Spleen (tissue), 11 donors: ENCODE results near the gene EMC9. TPM values are rescaled to one million over a fixed set of nuclear protein-coding genes. Genes with fewer than 3 reads are reported as not detected.
A peak's percentile ranks its signal among the peaks of the same experiment; 100 is the strongest.

Experiments
- DNase-seq: peaks from one replicate; pipeline ENCODE4 v3.0.0-alpha.2; 2020
- H3K27ac ChIP-seq, 8 donors: fragments of 200-600 bp; sonication (generic) in 7 of 8; 1 replicate in 4 of 8; 2 replicates in 4 of 8; pipeline versions ENCODE4 v1.5.0 to v1.8.0; 2016 to 2021; ENCODE audit warnings: inconsistent platforms in 4 of 8, mild to moderate bottlenecking in 4 of 8, moderate library complexity in 1 of 8
- H3K27me3 ChIP-seq, 7 donors: fragments of 200-600 bp; sonication (generic) in 6 of 7; replicated peaks in 1 of 7; 1 replicate in 4 of 7; 2 replicates in 3 of 7; pipeline versions ENCODE4 v1.5.0 to v1.8.0; 2016 to 2021; ENCODE audit warnings: inconsistent platforms in 3 of 7, mild to moderate bottlenecking in 1 of 7
- H3K36me3 ChIP-seq, 6 donors: fragments of 200-600 bp; sonication (generic) in 5 of 6; 1 replicate in 4 of 6; 2 replicates in 2 of 6; pipeline versions ENCODE4 v1.5.0 to v1.8.0; 2016 to 2021; ENCODE audit warnings: inconsistent platforms in 2 of 6
- H3K4me1 ChIP-seq, 6 donors: fragments of 200-600 bp; sonication (generic) in 5 of 6; 1 replicate in 3 of 6; 2 replicates in 3 of 6; pipeline versions ENCODE4 v1.5.0 to v1.8.0; 2016 to 2021; ENCODE audit warnings: inconsistent platforms in 3 of 6
- H3K4me3 ChIP-seq, 8 donors: fragments of 200-600 bp; sonication (generic) in 7 of 8; 1 replicate in 4 of 8; 2 replicates in 4 of 8; pipeline versions ENCODE4 v1.5.0 to v1.8.0; 2016 to 2021; ENCODE audit warnings: inconsistent platforms in 4 of 8, mild to moderate bottlenecking in 4 of 8, moderate library complexity in 2 of 8
- H3K9me3 ChIP-seq, 8 donors: fragments of 200-600 bp; sonication (generic) in 7 of 8; 1 replicate in 4 of 8; 2 replicates in 4 of 8; pipeline versions ENCODE4 v1.5.0 to v1.8.0; 2016 to 2021; ENCODE audit warnings: inconsistent platforms in 4 of 8
- POLR2A ChIP-seq, 3 donors: fragments of 450-650 bp; IDR thresholded peaks; one replicate each; pipeline ENCODE4 v1.5.1; 2017; ENCODE audit warnings: antibody characterized with exemption in 3 of 3, mild to moderate bottlenecking in 1 of 3
- POLR2AphosphoS5 ChIP-seq, 3 donors: sonication (generic); formaldehyde crosslinking; IDR thresholded peaks; one replicate each; pipeline ENCODE4 v1.5.1; 2017; ENCODE audit warnings: antibody characterized with exemption in 3 of 3
- WGBS, 5 donors: extraction: QIAGEN DNeasy Blood & Tissue Kit in 3 of 5; methylation state at CpG; one replicate each; pipeline versions ENCODE4 v1.1.5 to v1.1.7; 2013 to 2018; 5-methylcytosine and 5-hydroxymethylcytosine counted together
- intact Hi-C: fragments of 100-400 bp; cut with DNase I; formaldehyde crosslinking; loops from one replicate; pipeline ENCODE4 v1.15.0; 2023; ENCODE audit warnings: low total_unique reads
- polyA plus RNA-seq, 3 donors: library from polyadenylated mRNA; stranded (reverse); fragments of 200-250 nt; gene quantifications; one replicate each; pipeline ENCODE4 v1.2.1, GENCODE V29; 2013
- total RNA-seq, 7 donors: library from RNA; depleted of rRNA in 3 of 7; stranded (reverse); fragments of >200 nt in 3 of 7; fragmentation: NEBNext Ultra II Directional in 4 of 7; extraction: Animal tissue kit (Norgen Biotek cat#: 25700) in 4 of 7; gene quantifications; one replicate each; pipeline versions ENCODE4 v1.1.0 to v1.2.1, GENCODE V29; 2016 to 2021
- TF ChIP-seq, protein P1 (sequence below), 11 experiments: fragments of 200-600 bp in 7 of 11; fragments of 450-650 bp in 4 of 11; sonication (generic) in 4 of 11; IDR thresholded peaks in 8 of 11; conservative IDR thresholded peaks in 3 of 11; 1 replicate in 7 of 11; 2 replicates in 4 of 11; pipeline versions ENCODE4 v1.4.0 to v1.8.0; 2016 to 2021; ENCODE audit warnings: antibody characterized with exemption in 11 of 11, inconsistent platforms in 4 of 11, mild to moderate bottlenecking in 1 of 11
- donor health status: healthy with polysubstance abuse.
- donor health status: DM: no; HTN: no; CAD: no; lungs with moderate emphysema.
- donor health status: DM: no; HTN: no; CAD: no.
- donor health status: Bipolar disorder and iron deficiency.
- donor health status: healthy.
- donor health status: DM: no; HTN: no; CAD: no.
- donor health status: DM: yes; HTN: yes; CAD: no.

Gene EMC9
- total and polyA plus RNA-seq, 10 donors: 17.7 to 50.6 (median 22.3) TPM

DNA sequence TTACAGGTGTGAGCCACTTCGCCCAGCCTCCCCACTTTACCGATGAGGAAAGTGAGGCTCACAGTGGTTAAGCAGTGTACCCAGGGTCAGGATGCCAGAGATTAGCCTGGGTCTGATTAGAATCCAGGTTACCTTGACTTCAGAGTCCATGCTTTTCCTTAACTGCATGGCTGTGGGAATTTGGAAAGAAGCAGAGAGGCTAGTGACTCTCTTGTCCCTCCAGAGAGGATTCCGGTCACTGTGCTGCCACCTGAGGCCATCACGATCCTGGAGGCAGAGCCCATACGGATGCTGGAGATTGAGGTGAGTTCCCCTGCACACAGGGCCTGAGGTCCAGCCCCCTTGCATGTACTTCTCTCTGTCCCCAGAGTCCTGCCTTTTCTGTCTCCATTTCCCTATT lies 35.2 kb upstream of the EMC9 start:
- 89 to 97% (median 94%) methylated on average over 5 of the region's 5 CpGs for WGBS, 5 donors
- intact Hi-C loops: no loop called here
- Histone ChIP-seq H3K9me3 (no peaks in the 10 kb centered on the region), H3K36me3 (peaks cover 2 to 95% (median 67%) of the 10 kb centered on the region in 6 donors), H3K4me1 (peaks cover 6 to 17% (median 12%) of the 10 kb centered on the region in 6 donors), H3K4me3 (no peak overlapping the region), H3K27ac (no peak overlapping the region), H3K27me3 (no peaks in the 10 kb centered on the region)
- DNase-seq: no peak
- TF ChIP-seq POLR2A (IDR thresholded peaks at IDR 0.05) (no peak), POLR2AphosphoS5 (IDR thresholded peaks at IDR 0.05) (peak in 1 of 3 donors; percentile 18)
- TF ChIP-seq, protein P1, sequence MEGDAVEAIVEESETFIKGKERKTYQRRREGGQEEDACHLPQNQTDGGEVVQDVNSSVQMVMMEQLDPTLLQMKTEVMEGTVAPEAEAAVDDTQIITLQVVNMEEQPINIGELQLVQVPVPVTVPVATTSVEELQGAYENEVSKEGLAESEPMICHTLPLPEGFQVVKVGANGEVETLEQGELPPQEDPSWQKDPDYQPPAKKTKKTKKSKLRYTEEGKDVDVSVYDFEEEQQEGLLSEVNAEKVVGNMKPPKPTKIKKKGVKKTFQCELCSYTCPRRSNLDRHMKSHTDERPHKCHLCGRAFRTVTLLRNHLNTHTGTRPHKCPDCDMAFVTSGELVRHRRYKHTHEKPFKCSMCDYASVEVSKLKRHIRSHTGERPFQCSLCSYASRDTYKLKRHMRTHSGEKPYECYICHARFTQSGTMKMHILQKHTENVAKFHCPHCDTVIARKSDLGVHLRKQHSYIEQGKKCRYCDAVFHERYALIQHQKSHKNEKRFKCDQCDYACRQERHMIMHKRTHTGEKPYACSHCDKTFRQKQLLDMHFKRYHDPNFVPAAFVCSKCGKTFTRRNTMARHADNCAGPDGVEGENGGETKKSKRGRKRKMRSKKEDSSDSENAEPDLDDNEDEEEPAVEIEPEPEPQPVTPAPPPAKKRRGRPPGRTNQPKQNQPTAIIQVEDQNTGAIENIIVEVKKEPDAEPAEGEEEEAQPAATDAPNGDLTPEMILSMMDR (IDR thresholded peaks at IDR 0.05 in 8 of 11, conservative IDR thresholded peaks at IDR 0.05 in 3 of 11): no peak

DNA sequence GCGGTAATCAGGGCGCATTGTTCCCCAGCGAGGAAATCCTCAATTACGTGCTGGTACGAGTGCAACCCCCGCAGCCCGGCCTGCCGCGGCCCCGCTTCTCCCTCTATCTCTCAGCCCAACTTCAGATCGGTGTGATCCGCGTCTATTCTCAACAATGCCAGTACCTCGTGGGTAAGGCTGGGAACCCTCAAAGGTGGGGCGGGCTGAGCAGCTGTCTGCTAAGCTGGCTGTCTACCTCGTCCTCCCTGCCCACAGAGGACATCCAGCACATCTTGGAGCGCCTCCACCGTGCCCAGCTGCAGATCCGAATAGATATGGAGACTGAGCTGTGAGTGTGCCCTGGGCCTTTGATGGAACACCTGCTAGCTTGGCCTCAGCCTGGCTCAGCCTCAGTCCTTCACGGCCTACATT lies 31.5 kb upstream of the EMC9 start:
- Histone ChIP-seq H3K9me3 (no peaks in the 10 kb centered on the region), H3K4me1 (peaks cover 6 to 40% (median 26%) of the 10 kb centered on the region in 6 donors), H3K27me3 (no peaks in the 10 kb centered on the region), H3K27ac (peak overlapping the region in 2 of 8 donors; percentile 72 to 77), H3K4me3 (peak overlapping the region in 4 of 8 donors; percentile 47 to 72 (median 53)), H3K36me3 (peaks cover 0 to 86% (median 51%) of the 10 kb centered on the region in 6 donors)
- intact Hi-C loops: no loop called here
- TF ChIP-seq POLR2AphosphoS5 (IDR thresholded peaks at IDR 0.05): peak in 1 of 3 donors; percentile 63
- no peak for TF ChIP-seq POLR2A (IDR thresholded peaks at IDR 0.05)
- TF ChIP-seq, protein P1 (IDR thresholded peaks at IDR 0.05 in 8 of 11, conservative IDR thresholded peaks at IDR 0.05 in 3 of 11): no peak
- no peak for DNase-seq
- WGBS, 5 donors: 67 to 89% (median 72%) methylated on average over 19 to 20 of the region's 20 CpGs

DNA sequence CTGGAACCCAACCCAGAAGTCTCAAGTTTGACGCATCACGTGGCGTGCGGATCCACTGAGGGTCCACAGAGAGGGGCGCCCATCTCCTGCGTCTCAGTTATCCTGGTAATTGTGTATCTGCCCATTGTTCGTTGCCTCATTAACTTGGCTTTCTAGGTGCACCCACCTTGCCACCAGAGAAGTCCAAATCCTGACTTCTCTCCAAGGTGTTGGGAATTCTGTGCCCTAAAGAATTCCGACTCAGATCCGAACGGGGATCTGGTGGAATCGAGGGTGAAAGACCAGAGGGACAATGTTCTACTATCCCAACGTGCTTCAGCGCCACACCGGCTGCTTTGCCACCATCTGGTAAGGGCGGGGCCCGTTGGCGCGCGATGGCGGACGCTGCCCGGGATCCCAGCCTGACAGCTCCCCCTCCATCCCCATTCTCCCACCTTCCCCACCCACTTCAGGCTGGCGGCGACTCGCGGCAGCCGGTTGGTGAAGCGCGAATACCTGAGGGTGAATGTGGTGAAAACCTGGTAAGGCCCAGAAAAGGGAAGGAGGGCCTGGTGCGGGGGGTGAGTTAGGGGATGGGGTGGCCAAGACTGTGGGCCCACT lies 31.0 kb upstream of the EMC9 start:
- no peak for DNase-seq
- peak overlapping the region; percentile 34 to 72 (median 49) for H3K4me3 ChIP-seq
- no peaks in the 10 kb centered on the region for H3K9me3 ChIP-seq
- TF ChIP-seq, protein P1 (IDR thresholded peaks at IDR 0.05 in 8 of 11, conservative IDR thresholded peaks at IDR 0.05 in 3 of 11): no peak
- no peak for TF ChIP-seq POLR2AphosphoS5 (IDR thresholded peaks at IDR 0.05)
- TF ChIP-seq POLR2A (IDR thresholded peaks at IDR 0.05): no peak
- peaks cover 0 to 86% (median 48%) of the 10 kb centered on the region in 6 donors for H3K36me3 ChIP-seq
- intact Hi-C loops: no loop called here
- H3K27ac ChIP-seq: peak overlapping the region in 5 of 8 donors; percentile 54 to 77 (median 67)
- WGBS, 5 donors: 22 to 32% (median 30%) methylated on average over 26 to 30 of the region's 30 CpGs
- H3K4me1 ChIP-seq: peaks cover 6 to 45% (median 28%) of the 10 kb centered on the region in 6 donors
- H3K27me3 ChIP-seq: no peaks in the 10 kb centered on the region

DNA sequence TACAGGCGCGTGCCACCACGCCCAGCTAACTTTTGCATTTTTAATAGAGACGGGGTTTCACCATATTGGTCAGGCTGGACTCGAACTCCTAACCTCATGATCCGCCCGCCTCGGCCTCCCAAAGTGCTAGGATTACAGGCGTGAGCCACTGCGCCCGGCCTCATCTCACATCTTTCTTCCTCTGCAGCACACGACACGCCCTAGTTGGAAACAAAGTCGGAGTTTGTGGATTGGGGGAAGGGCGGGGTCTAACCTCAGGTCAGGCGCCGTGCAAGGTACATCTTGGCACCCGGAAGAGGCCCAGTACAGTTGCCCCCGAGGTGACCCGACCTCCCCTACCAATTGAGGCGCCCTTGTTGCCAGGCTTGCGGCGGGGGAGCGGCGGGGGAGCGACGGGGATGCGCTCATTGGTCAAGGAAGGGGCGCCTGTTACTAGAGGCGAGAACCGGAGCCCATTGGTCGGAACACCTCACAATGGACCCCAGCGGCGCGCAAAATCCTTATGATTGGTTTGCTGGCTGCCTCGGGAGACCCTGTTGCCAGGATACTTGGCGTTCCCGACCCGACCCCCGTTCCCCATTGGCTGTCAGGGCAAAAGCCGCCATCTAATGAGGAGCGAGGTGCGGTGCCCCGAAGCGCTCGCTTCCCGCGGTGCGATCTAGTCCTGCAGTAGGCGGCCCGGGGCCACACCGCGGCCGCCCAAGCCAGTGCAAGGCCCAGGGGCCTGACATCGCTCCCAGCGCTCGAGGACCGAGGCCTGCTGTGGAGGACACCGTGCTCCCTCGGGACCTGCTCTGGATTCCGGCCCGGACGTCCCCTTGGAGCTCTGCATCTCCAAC lies 30.2 kb upstream of the EMC9 start, which contains the start of gene REC8:
REC8 (plus strand) TSS at position 659 of the 839 bp plus-strand sequence. CDS start 473 bp downstream, outside the sequence.
- DNase-seq: peak; percentile 94

More for the DNA sequence above, 30.2 kb upstream of the EMC9 start, which contains the start of gene REC8:
- 7 to 16% (median 13%) methylated on average over 28 to 63 of the region's 63 CpGs for WGBS, 5 donors
- TF ChIP-seq POLR2AphosphoS5 (IDR thresholded peaks at IDR 0.05) (peak; percentile 77 to 90 (median 77)), POLR2A (IDR thresholded peaks at IDR 0.05) (no peak)
- intact Hi-C loops: no loop called here
- peaks cover 0 to 86% (median 46%) of the 10 kb centered on the region in 6 donors for H3K36me3 ChIP-seq
- no peaks in the 10 kb centered on the region for H3K27me3 ChIP-seq
- no peaks in the 10 kb centered on the region for H3K9me3 ChIP-seq
- H3K4me1 ChIP-seq: peaks cover 6 to 52% (median 31%) of the 10 kb centered on the region in 6 donors
- H3K4me3 ChIP-seq: peak within 1 kb of the TSS; percentile 34 to 72 (median 49)
- peak within 1 kb of the TSS in 6 of 8 donors; percentile 35 to 77 (median 64) for H3K27ac ChIP-seq
